GM12878 (cell line): ENCODE measurements around the gene LMX1B. TPM values are rescaled to one million over a fixed set of nuclear protein-coding genes. Genes with fewer than 3 reads are reported as not detected.

Experiments used
- ATAC-seq: fragments of 200-7000 bp; cut with Tn5 transposase; 3 replicates; pipeline ENCODE4 v1.9.1; 2020; ENCODE audit warnings: mild to moderate bottlenecking, moderate library complexity
- BruUV-seq: library from RNA; stranded (reverse); fragments of 400-500 nt; replicated peaks from 2 replicates; lab custom pipeline; 2021; lab: Mats Ljungman, UMichigan
- CTCF ChIA-PET: fragments of 300-600 bp; sonication (Branson Sonifier 250); formaldehyde crosslinking; extraction: SDS; loops from one replicate; lab custom pipeline; 2021; ENCODE audit warnings: inconsistent platforms; lab: Yijun Ruan, JAX
- POLR2A ChIA-PET: fragments of 350-600 bp; formaldehyde crosslinking; extraction: SDS; loops from one replicate; lab custom pipeline; 2021; ENCODE audit warnings: inconsistent platforms; lab: Charles Lee
- RAD21 ChIA-PET: fragments of 300-600 bp; sonication (Branson Sonifier 250); formaldehyde crosslinking; loops from one replicate; lab custom pipeline; 2023; ENCODE audit warnings: antibody characterized with exemption; ENCODE audit not compliant: unreplicated experiment; lab: Charles Lee
- SMC1A ChIA-PET: fragments of 300-600 bp; sonication (Branson Sonifier 250); formaldehyde crosslinking; loops from one replicate; lab custom pipeline; 2023; ENCODE audit not compliant: unreplicated experiment, uncharacterized antibody; lab: Charles Lee
- DNase-seq: peaks from one replicate; pipeline ENCODE4 v3.0.0-alpha.2; 2011; ENCODE audit warnings: low read depth, low spot score
- FAIRE-seq: peaks from 3 replicates; lab custom pipeline; 2011; peaks lifted over from hg19 to GRCh38; lab: Jason Lieb, UNC
- H2AFZ ChIP-seq: 2 replicates; pipeline ENCODE4 v1.6.0; 2011; ENCODE audit warnings: low read depth, low read length, control low read depth; ENCODE audit not compliant: control insufficient read depth
- H3K27ac ChIP-seq: 2 replicates; pipeline ENCODE4 v1.5.1; 2011; ENCODE audit warnings: control low read depth; ENCODE audit not compliant: control insufficient read depth, insufficient read depth
- H3K27me3 ChIP-seq, 2 experiments: replicated peaks in 1 of 2; 2 replicates each; pipeline versions ENCODE4 v1.6.0 to v1.6.1; 2011; ENCODE audit warnings: low read length in 1 of 2; ENCODE audit not compliant: control insufficient read depth in 2 of 2, insufficient read depth in 2 of 2
- H3K36me3 ChIP-seq, 2 experiments: 2 replicates each; pipeline ENCODE4 v1.5.1; 2011; ENCODE audit warnings: low read length in 1 of 2; ENCODE audit not compliant: control insufficient read depth in 2 of 2, insufficient read depth in 2 of 2
- H3K4me1 ChIP-seq: 2 replicates; pipeline ENCODE4 v1.6.1; 2011; ENCODE audit warnings: mild to moderate bottlenecking, low read length, moderate library complexity, mixed read lengths; ENCODE audit not compliant: control insufficient read depth, insufficient read depth
- H3K4me2 ChIP-seq: 2 replicates; pipeline ENCODE4 v1.6.0; 2011; ENCODE audit warnings: control low read depth; ENCODE audit not compliant: control insufficient read depth, insufficient read depth
- H3K4me3 ChIP-seq: fragments of 200-600 bp; sonication (generic); 2 replicates; pipeline ENCODE4 v1.5.1; 2016
- H3K79me2 ChIP-seq: 2 replicates; pipeline ENCODE4 v1.6.0; 2011; ENCODE audit warnings: low read length; ENCODE audit not compliant: control insufficient read depth, insufficient read depth
- H3K9ac ChIP-seq: 2 replicates; pipeline ENCODE4 v1.8.0; 2011; ENCODE audit warnings: low read length, control low read depth, mixed read lengths; ENCODE audit not compliant: control insufficient read depth, insufficient read depth
- H3K9me3 ChIP-seq: replicated peaks from 3 replicates; pipeline ENCODE4 v1.5.1; 2011; ENCODE audit warnings: mild to moderate bottlenecking, low read length; ENCODE audit not compliant: control insufficient read depth, insufficient read depth
- H4K20me1 ChIP-seq: 2 replicates; pipeline ENCODE4 v1.6.0; 2011; ENCODE audit not compliant: control insufficient read depth, insufficient read depth
- ATF7 ChIP-seq: fragments of 450-650 bp; IDR thresholded peaks from 2 replicates; pipeline ENCODE4 v1.6.1; 2016; ENCODE audit warnings: low read depth, mild to moderate bottlenecking
- CEBPB ChIP-seq, 2 experiments: fragments of 150-350 bp in 1 of 2; IDR thresholded peaks; 2 replicates each; pipeline ENCODE4 v1.6.1; 2012 to 2014; ENCODE audit warnings: low read depth in 2 of 2, low read length in 2 of 2, borderline replicate concordance in 1 of 2, inconsistent platforms in 1 of 2
- LARP7 ChIP-seq: fragments of 450-650 bp; IDR thresholded peaks from 2 replicates; pipeline ENCODE4 v1.6.1; 2017; ENCODE audit warnings: mild to moderate bottlenecking
- MAX ChIP-seq: IDR thresholded peaks from 2 replicates; pipeline ENCODE4 v1.6.1; 2012; ENCODE audit warnings: low read depth, low read length, improper control_type of control experiment
- MTA3 ChIP-seq: IDR thresholded peaks from 2 replicates; pipeline ENCODE4 v1.6.1; 2012; ENCODE audit warnings: low read length, inconsistent platforms, borderline replicate concordance
- MXI1 ChIP-seq: fragments of 150-350 bp; IDR thresholded peaks from 2 replicates; pipeline ENCODE4 v1.6.1; 2011; ENCODE audit warnings: low read depth, mild to moderate bottlenecking, inconsistent platforms, low read length, improper control_type of control experiment
- NRF1 ChIP-seq: conservative IDR thresholded peaks from 2 replicates; pipeline ENCODE4 v1.6.1; 2011; ENCODE audit warnings: mild to moderate bottlenecking, low read depth, low read length, improper control_type of control experiment
- POLR2AphosphoS2 ChIP-seq: IDR thresholded peaks from 2 replicates; pipeline ENCODE4 v1.6.1; 2011; ENCODE audit warnings: low read depth, mild to moderate bottlenecking, low read length, improper control_type of control experiment, moderate library complexity
- RBBP5 ChIP-seq: fragments of 200-600 bp; sonication (generic); conservative IDR thresholded peaks from 2 replicates; pipeline ENCODE4 v1.6.1; 2016
- RELA ChIP-seq: fragments of 450-650 bp; IDR thresholded peaks from 2 replicates; pipeline ENCODE4 v1.8.0; 2014; ENCODE audit warnings: borderline replicate concordance; ENCODE audit not compliant: partially characterized antibody
- STAT3 ChIP-seq: IDR thresholded peaks from 2 replicates; pipeline ENCODE4 v1.6.1; 2011; ENCODE audit warnings: low read depth, low read length, improper control_type of control experiment
- ZBTB33 ChIP-seq: fragments of 450-650 bp; IDR thresholded peaks from 2 replicates; pipeline ENCODE4 v1.6.1; 2017; ENCODE audit warnings: mild to moderate bottlenecking
- ZSCAN29 ChIP-seq: fragments of 450-650 bp; IDR thresholded peaks from 2 replicates; pipeline ENCODE4 v1.6.1; 2017; ENCODE audit warnings: mild to moderate bottlenecking, moderate library complexity
- WGBS: methylation state at CpG from one replicate; pipeline ENCODE4 v1.1.6; 2016; ENCODE audit warnings: low lambda C conversion rate; ENCODE audit not compliant: insufficient replicate concordance, insufficient coverage; ENCODE audit errors: missing lambda C conversion rate; 5-methylcytosine and 5-hydroxymethylcytosine counted together
- in situ Hi-C: fragments of 300-500 bp; cut with MboI; formaldehyde crosslinking; loops from 9 replicates; pipeline ENCODE4 v1.14.3; 2018; ENCODE audit warnings: mixed read lengths
- intact Hi-C: fragments of 100-400 bp; cut with micrococcal nuclease; formaldehyde crosslinking; loops from one replicate; pipeline ENCODE4 v1.14.2; 2022; ENCODE audit not compliant: unreplicated experiment
- polyA plus RNA-seq, 11 experiments: library from polyadenylated mRNA; depleted of rRNA in 4 of 11; unstranded in 6 of 11; stranded (reverse) in 5 of 11; fragments of >200 nt; fragmentation: Nextera tagmentation in 4 of 11; fragmentation: Illumina TruSeq in 1 of 11; extraction: Ambion mirVana in 4 of 11; extraction: Trizol in 1 of 11; gene quantifications; 1 replicate in 1 of 11; 2 replicates in 10 of 11; pipeline versions ENCODE4 v1.2.1 to v1.2.3, GENCODE V29; 2011 to 2016; ENCODE audit warnings: inconsistent platforms in 2 of 11, missing spikeins in 2 of 11, low read depth in 1 of 11
- total RNA-seq, 4 experiments: library from RNA; depleted of rRNA in 3 of 4; stranded (reverse); fragments of >200 nt in 3 of 4; fragmentation: Illumina TruSeq in 1 of 4; extraction: Trizol in 1 of 4; gene quantifications; 2 replicates each; pipeline versions ENCODE4 v1.2.1 to v1.2.3, GENCODE V29; 2013 to 2021
- TF ChIP-seq, protein P1 (sequence below): IDR thresholded peaks from 2 replicates; pipeline ENCODE4 v1.6.1; 2012; ENCODE audit warnings: improper control_type of control experiment, low read depth, low read length; ENCODE audit not compliant: insufficient replicate concordance

Gene LMX1B
- total and polyA plus RNA-seq, 10 of the 15 experiments (the other 5 are each of a cell fraction or from before 2014, with no cell fraction given) = not detected

DNA sequence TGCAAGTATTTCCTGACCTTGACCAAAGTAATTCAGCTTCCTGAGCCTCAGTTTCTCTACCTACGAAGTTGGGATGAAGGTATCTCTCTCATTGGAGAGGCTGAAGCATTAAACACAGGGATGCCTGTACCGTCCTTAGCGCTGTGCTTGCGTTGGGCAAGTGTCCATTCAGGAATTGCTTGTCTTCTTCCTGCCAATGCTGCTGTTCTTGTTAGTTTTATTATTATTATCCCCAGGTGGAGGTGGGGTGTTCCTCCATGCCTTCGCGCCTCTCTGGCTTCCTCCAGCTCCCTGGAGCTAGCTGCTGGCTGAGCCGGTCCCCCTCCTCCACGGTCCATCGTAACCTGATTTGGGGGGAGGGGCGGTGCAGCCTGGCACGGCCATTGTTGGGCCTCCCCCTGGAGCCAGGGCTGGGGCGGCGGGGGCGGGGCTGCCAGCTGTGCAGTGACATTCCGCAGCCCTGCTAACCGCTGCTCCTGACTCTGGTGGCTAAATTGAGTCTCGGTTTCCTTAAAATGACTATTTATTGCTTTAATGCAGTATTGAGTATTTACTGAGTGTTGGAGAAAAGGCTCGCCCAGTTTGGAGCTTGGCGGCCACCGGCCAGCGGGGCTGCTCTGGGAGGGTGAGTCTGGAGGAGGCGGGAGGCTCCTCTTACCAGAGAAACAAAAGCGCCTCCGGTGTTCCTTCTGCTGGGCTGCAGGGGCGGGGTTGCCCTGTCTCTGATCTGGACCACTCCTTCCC, 51.3 kb downstream of the LMX1B start:
- DNase-seq (no peak), ATAC-seq (no peak), FAIRE-seq (no peak)
- no peak overlapping the region for H3K4me3 ChIP-seq
- RAD21 ChIA-PET = no interaction called here
- POLR2A ChIA-PET = no interaction called here
- no peaks in the 10 kb centered on the region for H4K20me1 ChIP-seq
- no peaks in the 10 kb centered on the region for H3K9me3 ChIP-seq
- no peak overlapping the region for H3K4me2 ChIP-seq
- CTCF ChIA-PET = no interaction called here
- BruUV-seq = no TSS peak
- H3K9ac ChIP-seq = no peak overlapping the region
- no peak overlapping the region for H2AFZ ChIP-seq
- no peak overlapping the region for H3K27ac ChIP-seq
- H3K79me2 ChIP-seq = no peaks in the 10 kb centered on the region
- in situ Hi-C loops = no loop called here
- H3K36me3 ChIP-seq = no peaks in the 10 kb centered on the region
- intact Hi-C loops = no loop called here
- SMC1A ChIA-PET = no interaction called here
- H3K27me3 ChIP-seq = peaks cover 0 to 5% of the 10 kb centered on the region in 2 experiments; a peak in 3 of 4 replicates
- no peaks in the 10 kb centered on the region; the same call in 1 of the 2 replicates for H3K4me1 ChIP-seq
- WGBS = 23% methylated on average over 25 of the region's 25 CpGs
- no peak for TF ChIP-seq LARP7
- TF ChIP-seq ZSCAN29 = no peak
- TF ChIP-seq RELA = no peak
- TF ChIP-seq, protein P1, sequence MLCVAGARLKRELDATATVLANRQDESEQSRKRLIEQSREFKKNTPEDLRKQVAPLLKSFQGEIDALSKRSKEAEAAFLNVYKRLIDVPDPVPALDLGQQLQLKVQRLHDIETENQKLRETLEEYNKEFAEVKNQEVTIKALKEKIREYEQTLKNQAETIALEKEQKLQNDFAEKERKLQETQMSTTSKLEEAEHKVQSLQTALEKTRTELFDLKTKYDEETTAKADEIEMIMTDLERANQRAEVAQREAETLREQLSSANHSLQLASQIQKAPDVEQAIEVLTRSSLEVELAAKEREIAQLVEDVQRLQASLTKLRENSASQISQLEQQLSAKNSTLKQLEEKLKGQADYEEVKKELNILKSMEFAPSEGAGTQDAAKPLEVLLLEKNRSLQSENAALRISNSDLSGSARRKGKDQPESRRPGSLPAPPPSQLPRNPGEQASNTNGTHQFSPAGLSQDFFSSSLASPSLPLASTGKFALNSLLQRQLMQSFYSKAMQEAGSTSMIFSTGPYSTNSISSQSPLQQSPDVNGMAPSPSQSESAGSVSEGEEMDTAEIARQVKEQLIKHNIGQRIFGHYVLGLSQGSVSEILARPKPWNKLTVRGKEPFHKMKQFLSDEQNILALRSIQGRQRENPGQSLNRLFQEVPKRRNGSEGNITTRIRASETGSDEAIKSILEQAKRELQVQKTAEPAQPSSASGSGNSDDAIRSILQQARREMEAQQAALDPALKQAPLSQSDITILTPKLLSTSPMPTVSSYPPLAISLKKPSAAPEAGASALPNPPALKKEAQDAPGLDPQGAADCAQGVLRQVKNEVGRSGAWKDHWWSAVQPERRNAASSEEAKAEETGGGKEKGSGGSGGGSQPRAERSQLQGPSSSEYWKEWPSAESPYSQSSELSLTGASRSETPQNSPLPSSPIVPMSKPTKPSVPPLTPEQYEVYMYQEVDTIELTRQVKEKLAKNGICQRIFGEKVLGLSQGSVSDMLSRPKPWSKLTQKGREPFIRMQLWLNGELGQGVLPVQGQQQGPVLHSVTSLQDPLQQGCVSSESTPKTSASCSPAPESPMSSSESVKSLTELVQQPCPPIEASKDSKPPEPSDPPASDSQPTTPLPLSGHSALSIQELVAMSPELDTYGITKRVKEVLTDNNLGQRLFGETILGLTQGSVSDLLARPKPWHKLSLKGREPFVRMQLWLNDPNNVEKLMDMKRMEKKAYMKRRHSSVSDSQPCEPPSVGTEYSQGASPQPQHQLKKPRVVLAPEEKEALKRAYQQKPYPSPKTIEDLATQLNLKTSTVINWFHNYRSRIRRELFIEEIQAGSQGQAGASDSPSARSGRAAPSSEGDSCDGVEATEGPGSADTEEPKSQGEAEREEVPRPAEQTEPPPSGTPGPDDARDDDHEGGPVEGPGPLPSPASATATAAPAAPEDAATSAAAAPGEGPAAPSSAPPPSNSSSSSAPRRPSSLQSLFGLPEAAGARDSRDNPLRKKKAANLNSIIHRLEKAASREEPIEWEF = no peak
- no peak for TF ChIP-seq ZBTB33
- no peak for TF ChIP-seq MTA3
- TF ChIP-seq RBBP5 = no peak
- no peak for TF ChIP-seq STAT3
- TF ChIP-seq CEBPB (IDR thresholded peaks at IDR 0.05; ENCODE audit: borderline replicate concordance in 1 of 2, low read depth in 2 of 2, low read length in 2 of 2) = no peak
- no peak for TF ChIP-seq MAX
- TF ChIP-seq NRF1 = no peak
- TF ChIP-seq POLR2AphosphoS2 = no peak
- no peak for TF ChIP-seq ATF7
- TF ChIP-seq MXI1 = no peak
